Activated CD8-positive, alpha-beta memory T cell treated with anti-CD3 and anti-CD28 coated beads for 36 hours (primary cell): ENCODE measurements around the gene CDKL4. TPM values are rescaled to one million over a fixed set of nuclear protein-coding genes. Genes with fewer than 3 reads are reported as not detected.
"Not testable (repeated sequence)": the region's sequence is repeated elsewhere in the genome, so short reads cannot be mapped to it uniquely, and the experiment has no call there.

Source experiments
- CTCF ChIA-PET: fragments of 350-600 bp; sonication (Branson Sonifier 250); formaldehyde crosslinking; loops from one replicate; lab custom pipeline; 2021; ENCODE audit warnings: antibody characterized with exemption; lab: Charles Lee
- POLR2A ChIA-PET: fragments of 350-600 bp; sonication (Branson Sonifier 250); formaldehyde crosslinking; loops from one replicate; lab custom pipeline; 2021; ENCODE audit warnings: antibody characterized with exemption; lab: Charles Lee
- total RNA-seq, 2 experiments: library from RNA; stranded (reverse); gene quantifications; one replicate each; pipeline ENCODE4 v1.2.3, GENCODE V29; 2021

The CDKL4 gene
- total RNA-seq, 2 experiments from 2014 or later: 0.27 to 0.32 TPM

- POLR2A ChIA-PET: interaction anchor here (0.7 kb wide), 1 partner anchor 73 kb away, joined by 3 read pairs; no protein-coding TSS in a partner anchor
- CTCF ChIA-PET: no interaction called here
Observed at GRCh38 chr2:39202639-39203369, 41.0 kb downstream of the CDKL4 start.

DNA sequence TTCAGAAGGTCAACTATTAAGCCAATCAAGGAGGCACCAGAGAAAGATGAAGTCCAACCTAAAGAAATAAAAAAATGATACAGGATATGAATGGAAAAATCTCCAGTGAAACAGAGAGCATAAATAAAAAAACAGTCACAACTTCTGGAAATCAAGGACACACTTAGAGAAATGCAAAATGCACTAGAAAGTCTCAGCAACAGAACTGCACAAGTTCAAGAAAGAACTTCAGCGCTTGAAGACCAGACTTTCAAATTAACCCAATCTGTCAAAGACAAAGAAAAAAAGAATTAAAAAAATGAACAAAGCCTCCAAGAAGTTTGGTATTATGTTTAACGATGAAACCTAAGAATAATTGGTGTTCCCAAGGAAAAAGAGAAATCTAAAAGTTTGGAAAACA is 46.8 kb downstream of the CDKL4 start:
- CTCF ChIA-PET, POLR2A ChIA-PET: not testable (repeated sequence)

DNA sequence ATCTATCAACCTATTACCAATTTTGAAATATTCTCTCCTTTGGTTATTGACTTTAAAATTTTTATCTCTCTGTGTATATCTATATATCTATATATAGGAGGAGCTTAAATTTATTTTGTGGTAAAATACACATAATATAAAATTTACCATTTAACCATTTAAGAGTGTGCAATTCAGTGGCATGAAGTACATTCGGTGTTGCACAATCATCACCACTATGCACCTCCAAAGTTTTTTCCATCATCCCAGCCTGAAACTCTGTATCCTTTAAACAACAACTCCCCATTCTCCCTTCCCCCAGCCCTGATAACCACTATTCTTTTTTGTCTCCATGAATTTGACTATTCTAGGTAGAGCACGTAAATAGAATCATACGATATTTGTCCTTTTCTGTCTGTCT is 49.1 kb downstream of the CDKL4 start:
- POLR2A ChIA-PET: no interaction called here

GRCh38 chr2:39188960-39189494 is 54.7 kb downstream of the CDKL4 start:
- POLR2A ChIA-PET: no interaction called here
- CTCF ChIA-PET: no interaction called here

More for the DNA sequence above, 49.1 kb downstream of the CDKL4 start:
- CTCF ChIA-PET: no interaction called here

DNA sequence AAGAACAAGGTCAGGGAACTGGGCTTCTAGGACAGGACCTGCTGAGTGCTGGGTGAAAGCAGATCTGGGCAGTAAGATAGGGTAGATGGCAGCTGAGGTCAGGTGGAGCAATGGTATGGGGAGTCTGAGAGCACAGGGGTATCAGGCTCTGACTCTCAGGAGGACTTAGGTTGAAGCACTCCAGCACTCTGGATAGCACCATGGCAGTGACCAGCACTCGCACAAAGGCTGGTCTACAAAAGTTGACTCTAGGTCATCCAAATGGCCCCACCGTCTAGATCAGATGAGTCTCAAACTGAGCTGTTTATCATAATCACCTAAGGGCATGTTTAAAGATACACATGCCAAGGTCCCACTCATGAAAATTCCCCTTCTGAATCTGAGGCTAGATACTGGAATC is 60.1 kb downstream of the CDKL4 start:
- ChIA-PET CTCF (interaction anchor here (0.6 kb wide), 1 partner anchor 29 kb away, joined by 3 read pairs; no protein-coding TSS in a partner anchor), POLR2A (no interaction called here)

DNA sequence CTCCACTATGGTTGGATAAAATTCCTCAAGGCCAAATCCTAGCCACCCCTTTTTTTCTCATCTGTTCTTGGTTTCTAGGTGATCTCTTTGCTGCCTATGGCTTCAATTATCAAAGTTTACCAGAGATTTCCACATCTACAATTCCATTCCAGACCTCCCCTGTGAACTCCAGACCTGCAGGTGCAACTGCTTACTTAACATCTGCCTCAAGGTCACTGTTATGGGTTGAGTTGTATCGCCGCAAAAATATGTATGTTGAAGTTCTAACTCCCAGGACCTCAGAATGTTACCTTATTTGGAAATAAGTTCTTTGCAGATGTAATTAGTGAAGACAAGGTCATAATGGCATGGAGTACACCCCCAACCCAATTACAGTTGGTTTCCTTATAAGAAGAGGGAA is 62.5 kb downstream of the CDKL4 start:
- POLR2A ChIA-PET: no interaction called here
- CTCF ChIA-PET: interaction anchor here (0.7 kb wide), 1 partner anchor 10 kb away, joined by 3 read pairs; no protein-coding TSS in a partner anchor

DNA sequence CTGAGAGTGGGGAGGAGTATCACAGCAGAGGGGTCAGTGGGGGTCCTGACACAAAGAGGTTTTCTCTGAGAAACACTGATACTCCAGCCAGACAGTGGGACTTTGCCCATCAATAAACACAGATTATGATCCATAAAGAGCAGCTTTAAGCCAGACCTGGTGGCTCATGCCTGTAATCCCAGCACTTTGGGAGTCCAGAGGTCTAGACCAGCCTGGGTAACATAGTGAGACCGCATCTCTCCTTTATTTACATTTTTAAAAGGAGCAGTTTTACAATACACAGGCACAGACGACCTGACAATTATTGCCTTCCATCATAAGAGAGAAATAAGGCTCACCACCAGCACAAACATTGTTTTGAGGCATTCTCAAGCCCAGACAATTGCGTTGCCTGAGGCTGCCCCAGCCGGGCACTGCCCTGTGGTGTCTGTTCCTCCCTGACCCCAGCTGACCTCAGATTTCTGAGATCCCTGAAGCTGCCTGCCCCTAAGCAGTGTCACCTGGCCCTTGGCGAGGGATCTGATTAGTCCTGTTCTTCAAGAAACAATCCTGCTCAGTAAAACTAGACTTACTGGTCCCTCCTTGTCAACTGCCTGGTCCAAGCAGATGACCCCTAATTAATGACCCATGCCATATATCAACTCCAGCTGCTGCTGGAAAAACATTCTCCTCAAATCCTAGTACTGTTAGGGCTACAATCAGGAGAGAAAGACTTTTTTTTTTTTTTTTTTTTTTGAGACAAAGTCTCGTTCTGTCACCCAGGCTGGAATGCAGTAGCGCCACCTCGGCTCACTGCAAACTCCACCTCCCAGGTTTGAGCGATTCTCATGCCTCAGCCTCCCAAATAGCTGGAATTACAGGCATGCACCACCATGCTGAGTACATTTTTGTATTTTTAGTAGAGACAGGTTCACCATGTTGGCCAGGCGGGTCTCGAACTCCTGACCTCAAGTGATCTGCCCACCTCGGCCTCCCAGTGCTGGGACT is 63.5 kb downstream of the CDKL4 start:
- ChIA-PET POLR2A (no interaction called here), CTCF (interaction anchor here (0.7 kb wide), 1 partner anchor 9 kb away, joined by 3 read pairs; no protein-coding TSS in a partner anchor)

DNA sequence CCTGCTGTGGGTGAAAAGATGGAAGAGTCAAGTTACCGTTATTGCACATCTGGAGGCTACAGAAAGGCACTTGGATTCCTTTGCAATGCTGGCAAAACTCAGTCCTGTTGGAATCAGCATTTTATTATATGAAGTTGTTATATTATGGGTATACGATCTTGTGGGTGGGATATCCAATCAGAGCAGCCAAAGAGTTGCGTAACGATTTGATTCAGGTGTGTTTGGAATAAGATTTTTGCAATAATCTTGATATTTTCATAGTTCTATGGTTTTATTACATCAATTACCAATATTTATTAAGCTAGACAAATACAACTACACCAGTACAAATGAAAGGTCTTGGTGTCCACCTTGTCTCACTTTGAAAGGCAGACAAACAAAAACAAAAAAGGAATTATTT is 65.0 kb downstream of the CDKL4 start:
- CTCF ChIA-PET: no interaction called here

GRCh38 chr2:39176997-39177396 is 66.8 kb downstream of the CDKL4 start:
- CTCF ChIA-PET: interaction anchor here (0.6 to 0.7 kb wide), 3 partner anchors 23 to 735 kb away, joined by 3 to 4 read pairs (median 4); no protein-coding TSS in a partner anchor
- POLR2A ChIA-PET: no interaction called here

More for the DNA sequence above, 65.0 kb downstream of the CDKL4 start:
- POLR2A ChIA-PET: no interaction called here

DNA sequence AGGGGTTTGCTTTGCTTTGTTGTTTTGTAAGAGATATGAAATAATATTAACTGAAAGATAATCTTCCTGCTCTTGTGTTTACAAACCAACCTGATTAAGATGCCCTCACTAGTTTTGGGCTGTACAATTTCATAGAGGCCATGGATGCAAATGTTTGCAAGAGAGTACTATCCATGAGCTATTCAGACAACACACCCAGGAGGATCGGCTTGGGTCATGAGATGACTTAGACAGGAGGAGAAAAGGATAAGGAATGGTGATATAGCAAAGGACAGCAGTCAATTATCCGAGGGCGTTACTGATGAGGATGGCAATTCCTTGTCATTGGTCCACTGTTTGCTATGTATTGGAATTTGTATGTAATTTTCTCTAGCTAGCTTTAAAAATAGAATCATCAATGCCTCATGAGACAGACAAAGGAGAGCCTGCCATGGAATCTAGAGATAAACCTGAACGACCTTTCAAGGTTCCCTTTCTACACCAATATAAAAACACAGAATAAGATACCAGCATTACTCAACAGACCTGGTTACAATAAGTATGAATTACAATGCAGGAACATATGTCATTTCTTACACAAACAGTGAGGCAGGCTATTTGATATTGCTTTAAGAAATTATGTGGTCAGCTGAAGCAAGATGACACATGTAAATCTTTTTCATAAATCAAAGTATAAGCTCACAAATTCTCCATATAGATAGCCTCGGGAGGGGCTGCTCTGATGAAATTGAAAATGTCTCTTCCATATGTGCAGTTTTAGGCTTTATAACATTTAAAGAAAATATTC is 68.6 kb downstream of the CDKL4 start:
- ChIA-PET CTCF (no interaction called here), POLR2A (no interaction called here)

DNA sequence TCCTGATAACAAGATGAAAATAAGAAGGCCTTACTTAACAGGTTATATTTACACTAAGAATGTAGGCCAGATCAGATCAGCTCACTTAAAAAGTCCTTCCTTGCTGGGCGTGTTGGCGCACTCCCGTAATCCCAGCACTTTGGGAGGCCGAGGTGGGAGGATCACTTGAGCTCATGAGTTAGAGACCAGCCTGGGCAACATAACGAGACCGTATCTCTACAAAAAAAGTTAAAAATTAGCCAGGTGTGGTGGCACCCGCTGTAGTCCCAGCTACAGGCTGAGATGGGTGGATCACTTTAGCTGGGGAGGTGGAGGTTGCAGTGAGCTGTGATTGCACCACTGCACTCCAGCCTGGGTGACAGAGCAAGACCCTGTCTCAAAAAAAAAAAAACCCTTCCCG is 69.7 kb downstream of the CDKL4 start:
- ChIA-PET CTCF (no interaction called here), POLR2A (no interaction called here)

- CTCF ChIA-PET, POLR2A ChIA-PET: not testable (repeated sequence)
Observed at GRCh38 chr2:39172047-39172706, 71.6 kb downstream of the CDKL4 start.

GRCh38 chr2:39171621-39172020 is 72.1 kb downstream of the CDKL4 start:
- POLR2A ChIA-PET: no interaction called here
- CTCF ChIA-PET: no interaction called here

- CTCF ChIA-PET: no interaction called here
- POLR2A ChIA-PET: interaction anchor here (0.6 kb wide), 1 partner anchor 13 kb away, joined by 7 read pairs; no protein-coding TSS in a partner anchor
Observed at GRCh38 chr2:39164089-39164488, 79.7 kb downstream of the CDKL4 start.

DNA sequence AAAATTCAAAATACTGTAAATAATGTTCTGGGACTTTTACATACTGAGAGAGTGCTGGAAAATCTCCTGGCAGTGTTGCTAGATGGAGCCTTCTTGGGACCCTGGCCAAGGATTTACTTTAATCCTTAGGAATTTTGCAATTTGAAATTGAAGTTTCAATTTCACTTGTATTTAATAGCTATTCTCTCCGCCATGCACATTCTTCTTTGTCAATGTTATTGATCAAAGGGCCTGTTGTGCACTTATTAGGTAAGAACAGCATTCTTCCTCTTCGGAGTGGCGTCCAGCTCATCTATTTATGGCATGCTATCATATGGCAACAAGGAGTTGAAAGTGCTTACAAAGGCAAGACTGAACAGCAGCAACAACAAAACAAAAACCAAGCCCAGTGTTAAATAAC is 82.8 kb downstream of the CDKL4 start:
- POLR2A ChIA-PET: no interaction called here
- CTCF ChIA-PET: no interaction called here

- ChIA-PET CTCF (no interaction called here), POLR2A (no interaction called here)
Observed at GRCh38 chr2:39159283-39159682, 84.5 kb downstream of the CDKL4 start.

DNA sequence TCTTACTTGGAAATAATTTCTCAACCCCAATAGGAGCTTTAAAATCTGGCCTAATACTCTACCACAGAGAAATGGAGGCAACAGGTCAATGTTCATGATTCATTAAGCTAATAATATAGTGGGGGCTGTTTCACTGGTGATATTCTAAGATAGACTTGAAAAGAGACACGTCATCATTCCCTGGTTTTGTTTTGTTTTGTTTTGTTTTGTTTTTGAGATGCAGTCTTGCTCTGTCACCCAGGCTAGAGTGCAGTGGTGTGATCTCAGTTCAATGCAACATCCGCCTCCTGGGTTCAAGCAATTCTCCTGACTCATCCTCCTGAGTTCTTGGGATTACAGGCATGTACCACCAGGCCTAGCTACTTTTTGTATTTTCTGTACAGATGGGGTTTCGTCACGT is 85.4 kb downstream of the CDKL4 start:
- POLR2A ChIA-PET: no interaction called here
- CTCF ChIA-PET: no interaction called here

DNA sequence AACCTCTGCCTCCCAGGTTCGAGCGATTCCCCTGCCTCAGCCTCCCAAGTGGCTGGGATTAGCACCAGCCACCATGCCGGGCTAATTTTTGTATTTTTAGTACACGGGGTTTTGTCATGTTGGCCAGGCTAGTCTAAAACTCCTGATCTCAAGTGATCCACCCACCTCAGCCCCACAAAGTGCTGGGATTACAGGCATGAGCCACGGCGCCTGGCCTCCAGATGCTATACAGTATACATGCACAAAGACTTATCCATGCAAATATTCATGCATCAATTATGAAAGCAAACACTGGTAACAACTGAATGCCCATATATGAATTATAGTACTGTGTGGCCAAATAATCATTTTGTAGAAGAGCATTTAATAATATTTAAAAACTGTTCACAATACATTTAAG is 86.9 kb downstream of the CDKL4 start:
- CTCF ChIA-PET: no interaction called here
- POLR2A ChIA-PET: no interaction called here

- CTCF ChIA-PET: no interaction called here
- POLR2A ChIA-PET: no interaction called here
Observed at GRCh38 chr2:39156107-39156506, 87.7 kb downstream of the CDKL4 start.
